ENCODE results near the gene ARHGEF37.

The ARHGEF37 gene

DNA sequence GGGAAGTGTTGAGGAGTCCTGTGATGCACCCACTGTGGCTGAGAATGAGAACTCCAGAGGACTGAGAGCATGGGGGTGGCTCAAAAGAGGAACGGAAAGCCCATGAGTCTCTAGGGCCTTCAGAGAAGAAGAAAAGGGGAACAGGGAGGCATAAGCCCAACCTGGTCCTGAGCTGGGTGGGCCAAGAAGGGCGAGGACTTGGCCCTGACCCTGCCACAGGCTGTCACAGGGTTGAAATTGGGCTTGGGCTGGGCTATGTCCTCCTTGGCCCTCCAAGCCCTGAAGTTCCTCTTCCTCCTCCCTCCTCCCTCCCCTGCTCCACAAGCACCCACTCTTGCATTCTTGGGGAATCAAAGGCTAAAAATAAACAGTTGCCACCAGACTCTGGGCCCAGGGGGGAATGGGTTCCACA is 99.5 kb downstream of the ARHGEF37 start:
- no peak for FAIRE-seq

DNA sequence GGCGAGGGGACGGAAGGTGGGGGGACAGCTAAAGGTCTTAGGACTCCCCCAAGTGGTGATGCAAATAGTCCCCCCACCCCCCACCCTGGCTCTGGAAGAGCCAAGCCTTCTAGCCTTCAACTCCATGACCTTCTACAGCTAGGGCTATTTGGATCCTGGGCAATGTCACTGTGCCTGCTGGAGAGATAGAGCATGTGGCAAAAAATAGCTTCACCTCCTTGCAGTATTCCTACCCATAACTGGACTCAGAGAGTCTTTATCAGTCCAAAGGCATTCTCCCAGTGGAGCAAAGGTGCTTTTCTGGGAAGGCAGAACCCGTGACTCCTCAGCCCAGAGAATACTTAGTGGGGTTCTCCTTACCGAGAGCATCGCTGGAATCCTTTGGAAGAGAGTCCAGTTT is 100.0 kb downstream of the ARHGEF37 start:
- FAIRE-seq: no peak

DNA sequence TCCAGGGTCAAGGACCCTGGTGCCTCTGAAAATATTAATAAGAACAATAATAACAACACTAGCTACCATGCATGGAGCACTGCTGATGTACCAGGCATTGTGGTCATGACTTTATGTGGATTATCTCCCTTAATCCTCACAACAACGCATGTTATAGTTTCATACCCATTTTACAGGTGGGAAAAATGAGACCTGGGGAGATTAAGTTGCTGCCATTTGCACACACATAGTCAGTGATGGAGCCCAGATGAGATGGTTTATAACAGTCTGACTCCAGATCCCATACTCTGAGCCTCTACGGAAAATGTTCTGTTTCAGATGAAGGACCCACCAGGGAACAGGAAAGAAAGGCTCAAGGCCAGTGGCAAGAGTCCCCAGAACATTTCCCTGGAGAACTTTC is 100.6 kb downstream of the ARHGEF37 start:
- FAIRE-seq: no peak

DNA sequence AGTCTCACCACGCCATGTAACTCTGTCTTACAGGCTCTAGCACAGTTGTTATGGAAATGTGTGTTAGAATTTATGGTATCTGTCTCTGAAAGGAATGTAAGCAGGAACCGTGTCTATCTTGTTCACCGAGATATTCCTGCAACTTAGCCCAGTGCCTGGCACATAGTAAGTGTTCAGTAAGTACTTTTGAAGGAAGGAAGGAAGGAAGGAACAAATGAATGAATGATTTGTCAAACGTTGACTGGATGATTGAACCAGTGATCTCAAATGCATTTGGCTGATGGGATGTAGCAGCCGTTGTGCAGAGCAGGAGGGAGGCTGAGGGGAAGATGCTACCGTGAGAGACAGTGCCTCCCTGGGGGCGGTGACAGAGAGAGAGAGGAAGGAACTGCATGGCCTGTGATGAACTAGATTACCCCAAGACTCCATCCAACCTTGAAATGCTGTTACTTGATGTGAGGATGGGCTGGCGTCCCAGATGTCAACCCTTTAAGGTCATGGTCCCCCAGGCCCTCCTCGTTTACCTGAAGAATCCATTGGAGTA is 101.3 kb downstream of the ARHGEF37 start:
- no peak for FAIRE-seq

DNA sequence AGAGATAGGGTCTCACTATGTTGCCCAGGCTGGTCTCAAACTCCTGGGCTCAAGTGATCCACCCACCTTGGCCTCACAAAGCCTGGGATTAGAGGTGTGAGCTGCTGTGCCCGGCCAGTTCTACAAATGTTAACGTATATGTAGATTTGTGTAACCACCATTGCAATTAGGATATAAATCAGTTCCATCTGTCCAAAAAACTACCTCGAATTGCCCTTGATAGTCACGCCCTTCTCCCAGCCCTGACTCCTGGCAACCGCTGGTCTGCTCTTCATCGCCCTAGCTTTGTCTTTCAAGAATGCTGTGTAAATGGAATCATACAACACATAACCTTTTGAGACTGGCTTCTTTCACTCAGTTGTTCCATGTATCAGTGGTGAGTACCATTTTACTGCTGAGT is 102.7 kb downstream of the ARHGEF37 start:
- FAIRE-seq: no peak

DNA sequence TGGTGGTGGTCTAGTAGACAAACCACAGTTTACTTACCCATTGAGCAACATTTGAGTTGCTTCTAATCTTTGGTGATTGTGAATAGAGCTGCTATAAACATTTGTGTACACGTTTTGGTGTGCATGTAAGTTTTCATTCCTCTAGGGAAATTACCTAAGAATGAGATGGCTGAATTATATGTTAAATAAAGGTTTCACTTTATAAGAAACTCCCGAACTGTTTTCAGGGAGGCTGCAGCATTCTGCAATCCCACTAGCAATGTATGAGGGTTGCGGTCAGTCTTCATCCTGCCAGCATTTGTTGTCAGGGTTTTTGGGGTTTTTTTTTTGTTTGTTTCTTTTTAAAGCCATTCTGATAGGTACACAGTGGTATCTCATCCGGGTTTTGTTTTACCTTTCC is 103.1 kb downstream of the ARHGEF37 start:
- no peak for FAIRE-seq

Measured in TTC549 (cell line).